Keratinocyte (primary cell): ENCODE results near the gene COL13A1. TPM values are rescaled to one million over a fixed set of nuclear protein-coding genes. Genes with fewer than 3 reads are reported as not detected.

ENCODE experiments used
- DNase-seq: peaks from one replicate; pipeline ENCODE4 v3.0.0-alpha.2; 2011; ENCODE audit warnings: low read depth, missing footprints, low spot score
- FAIRE-seq: peaks from 2 replicates; lab custom pipeline; 2011; peaks lifted over from hg19 to GRCh38; lab: Jason Lieb, UNC
- H2AFZ ChIP-seq: 2 replicates; pipeline ENCODE4 v1.6.0; 2012; ENCODE audit warnings: low read length, control low read depth, inconsistent platforms; ENCODE audit not compliant: control insufficient read depth
- H3K27ac ChIP-seq: 2 replicates; pipeline ENCODE4 v1.5.1; 2011; ENCODE audit warnings: low read length; ENCODE audit not compliant: control insufficient read depth, insufficient read depth
- H3K27me3 ChIP-seq: 3 replicates; pipeline ENCODE4 v1.6.0; 2011; ENCODE audit warnings: low read length; ENCODE audit not compliant: control insufficient read depth, insufficient read depth; ENCODE audit errors: extremely low read depth
- H3K36me3 ChIP-seq, 2 experiments: 2 replicates in 1 of 2; 3 replicates in 1 of 2; pipeline ENCODE4 v1.5.1; 2011; ENCODE audit warnings: low read length in 2 of 2, mild to moderate bottlenecking in 1 of 2; ENCODE audit not compliant: control insufficient read depth in 2 of 2, insufficient read depth in 2 of 2; ENCODE audit errors: extremely low read depth in 1 of 2
- H3K4me1 ChIP-seq: 3 replicates; pipeline ENCODE4 v1.5.1; 2011; ENCODE audit warnings: low read length; ENCODE audit not compliant: control insufficient read depth, insufficient read depth; ENCODE audit errors: extremely low read depth
- H3K4me2 ChIP-seq: 3 replicates; pipeline ENCODE4 v1.6.0; 2011; ENCODE audit warnings: low read depth, low read length; ENCODE audit not compliant: control insufficient read depth, insufficient read depth; ENCODE audit errors: extremely low read depth
- H3K4me3 ChIP-seq, 3 experiments: fragments of 200-600 bp in 1 of 3; sonication (generic) in 1 of 3; 2 replicates in 2 of 3; 3 replicates in 1 of 3; pipeline ENCODE4 v1.5.1; 2011 to 2016; ENCODE audit warnings: low read length in 3 of 3, mild to moderate bottlenecking in 3 of 3, control low read depth in 2 of 3, inconsistent platforms in 1 of 3, low read depth in 1 of 3, mixed read lengths in 1 of 3, mixed run types in 1 of 3, moderate library complexity in 1 of 3; ENCODE audit not compliant: control insufficient read depth in 2 of 3, insufficient read depth in 2 of 3; ENCODE audit errors: extremely low read depth in 1 of 3
- H3K79me2 ChIP-seq: 2 replicates; pipeline ENCODE4 v1.6.0; 2012; ENCODE audit warnings: low read length; ENCODE audit not compliant: control insufficient read depth, insufficient read depth
- H3K9ac ChIP-seq: 3 replicates; pipeline ENCODE4 v1.6.0; 2011; ENCODE audit warnings: low read length; ENCODE audit not compliant: control insufficient read depth, insufficient read depth; ENCODE audit errors: extremely low read depth
- H3K9me1 ChIP-seq: 3 replicates; pipeline ENCODE4 v1.6.0; 2011; ENCODE audit warnings: low read length; ENCODE audit not compliant: control insufficient read depth, insufficient read depth; ENCODE audit errors: extremely low read depth
- H3K9me3 ChIP-seq: 2 replicates; pipeline ENCODE4 v1.5.1; 2012; ENCODE audit warnings: low read depth, low read length; ENCODE audit not compliant: control insufficient read depth
- H4K20me1 ChIP-seq: 3 replicates; pipeline ENCODE4 v1.6.0; 2011; ENCODE audit warnings: low read length; ENCODE audit not compliant: control insufficient read depth, insufficient read depth; ENCODE audit errors: extremely low read depth
- CTCF ChIP-seq, 3 experiments: IDR thresholded peaks in 1 of 3; conservative IDR thresholded peaks in 1 of 3; optimal IDR thresholded peaks in 1 of 3; 2 replicates in 2 of 3; 3 replicates in 1 of 3; pipeline versions ENCODE3 to v1.5.1; 2011; ENCODE audit warnings: low read length in 3 of 3, mild to moderate bottlenecking in 3 of 3, moderate library complexity in 2 of 3, control low read depth in 1 of 3, inconsistent platforms in 1 of 3; ENCODE audit not compliant: insufficient read depth in 2 of 3; ENCODE audit errors: extremely low read depth in 1 of 3
- EZH2 ChIP-seq: IDR thresholded peaks from one replicate; pipeline ENCODE4 v1.6.1; 2012; ENCODE audit warnings: inconsistent platforms, mild to moderate bottlenecking, low read length, moderate library complexity
- dilution Hi-C: fragments of 300-500 bp; cut with MboI; formaldehyde crosslinking; loops from one replicate; pipeline ENCODE4 v1.7.0; 2020; ENCODE audit warnings: low sequenced_read_pairs; ENCODE audit not compliant: extremely low pct_ligation_motif_present
- polyA plus RNA-seq, 5 experiments: library from polyadenylated mRNA; depleted of rRNA in 3 of 5; stranded (reverse) in 3 of 5; stranded (forward) in 1 of 5; unstranded in 1 of 5; fragments of >200 nt; gene quantifications; 1 replicate in 1 of 5; 2 replicates in 3 of 5; 3 replicates in 1 of 5; pipeline versions ENCODE4 v1.2.1 to v1.2.3, GENCODE V29; 2011 to 2012; ENCODE audit warnings: missing spikeins in 2 of 5, low read depth in 1 of 5, low replicate concordance in 1 of 5

COL13A1 gene
- polyA plus RNA-seq, 1 donor (not counting 4 experiments of a cell fraction or from before 2014, with no cell fraction given): 1.5 TPM

GRCh38 chr10:69955897-69956740 lies 154.4 kb downstream of the COL13A1 start:
- FAIRE-seq: no peak
- Histone ChIP-seq H3K4me2 (no peak overlapping the region), H3K9me1 (no peaks in the 10 kb centered on the region), H3K36me3 (no peaks in the 10 kb centered on the region), H2AFZ (no peak overlapping the region), H3K4me1 (peaks cover 9% of the 10 kb centered on the region), H3K79me2 (no peaks in the 10 kb centered on the region), H3K4me3 (no peak overlapping the region), H3K27ac (no peak overlapping the region), H3K9ac (no peak overlapping the region), H4K20me1 (no peaks in the 10 kb centered on the region), H3K27me3 (no peaks in the 10 kb centered on the region), H3K9me3 (no peaks in the 10 kb centered on the region)
- dilution Hi-C loops: no loop called here
- no peak for TF ChIP-seq EZH2
- TF ChIP-seq CTCF (optimal IDR thresholded peaks at IDR 0.05 in 1 of 3, IDR thresholded peaks at IDR 0.05 in 1 of 3, conservative IDR thresholded peaks at IDR 0.05 in 1 of 3; ENCODE audit: extremely low read depth in 1 of 3, insufficient read depth in 2 of 3, low read length in 3 of 3): no peak
- DNase-seq: peak; percentile 64

DNA sequence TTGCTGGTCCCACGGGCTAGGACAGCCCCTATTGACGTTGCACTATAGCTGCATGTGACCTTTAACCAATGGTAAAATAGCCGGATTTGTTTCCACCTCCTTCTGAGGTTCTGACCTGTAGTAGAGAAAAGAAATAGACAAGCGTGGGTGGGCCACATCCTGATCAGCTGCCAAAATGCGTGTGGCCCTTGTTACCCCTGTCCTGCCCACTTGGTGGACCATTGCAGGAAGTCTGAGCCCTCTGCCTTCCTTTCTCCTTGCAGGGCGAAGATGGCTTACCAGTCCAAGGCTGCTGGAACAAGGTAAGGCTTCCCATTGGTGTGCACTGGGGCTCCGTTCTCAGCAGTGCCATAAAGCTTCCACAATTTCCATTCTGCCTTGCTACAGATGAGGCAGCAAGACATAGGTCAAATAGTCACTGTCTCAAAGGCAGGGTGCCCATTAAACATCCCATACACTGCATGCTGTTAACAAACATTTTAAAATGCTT lies 155.1 kb downstream of the COL13A1 start:
- no peak for FAIRE-seq

More for the DNA sequence above, 155.1 kb downstream of the COL13A1 start:
- Histone ChIP-seq H3K9me1 (no peaks in the 10 kb centered on the region), H3K4me2 (no peak overlapping the region), H3K4me3 (no peak overlapping the region), H3K79me2 (no peaks in the 10 kb centered on the region), H3K9ac (no peak overlapping the region), H3K27ac (no peak overlapping the region), H3K36me3 (no peaks in the 10 kb centered on the region), H3K27me3 (no peaks in the 10 kb centered on the region), H2AFZ (no peak overlapping the region), H3K4me1 (peaks cover 9% of the 10 kb centered on the region), H4K20me1 (no peaks in the 10 kb centered on the region), H3K9me3 (no peaks in the 10 kb centered on the region)
- no peak for DNase-seq
- dilution Hi-C loops: no loop called here
- no peak for TF ChIP-seq CTCF (optimal IDR thresholded peaks at IDR 0.05 in 1 of 3, IDR thresholded peaks at IDR 0.05 in 1 of 3, conservative IDR thresholded peaks at IDR 0.05 in 1 of 3; ENCODE audit: extremely low read depth in 1 of 3, insufficient read depth in 2 of 3, low read length in 3 of 3)
- no peak for TF ChIP-seq EZH2
